ENCODE measurements around the gene OR56A3.
"Not testable (repeated sequence)": the region's sequence is repeated elsewhere in the genome, so short reads cannot be mapped to it uniquely, and the experiment has no call there.

OR56A3 gene, protein sequence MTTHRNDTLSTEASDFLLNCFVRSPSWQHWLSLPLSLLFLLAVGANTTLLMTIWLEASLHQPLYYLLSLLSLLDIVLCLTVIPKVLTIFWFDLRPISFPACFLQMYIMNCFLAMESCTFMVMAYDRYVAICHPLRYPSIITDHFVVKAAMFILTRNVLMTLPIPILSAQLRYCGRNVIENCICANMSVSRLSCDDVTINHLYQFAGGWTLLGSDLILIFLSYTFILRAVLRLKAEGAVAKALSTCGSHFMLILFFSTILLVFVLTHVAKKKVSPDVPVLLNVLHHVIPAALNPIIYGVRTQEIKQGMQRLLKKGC

DNA sequence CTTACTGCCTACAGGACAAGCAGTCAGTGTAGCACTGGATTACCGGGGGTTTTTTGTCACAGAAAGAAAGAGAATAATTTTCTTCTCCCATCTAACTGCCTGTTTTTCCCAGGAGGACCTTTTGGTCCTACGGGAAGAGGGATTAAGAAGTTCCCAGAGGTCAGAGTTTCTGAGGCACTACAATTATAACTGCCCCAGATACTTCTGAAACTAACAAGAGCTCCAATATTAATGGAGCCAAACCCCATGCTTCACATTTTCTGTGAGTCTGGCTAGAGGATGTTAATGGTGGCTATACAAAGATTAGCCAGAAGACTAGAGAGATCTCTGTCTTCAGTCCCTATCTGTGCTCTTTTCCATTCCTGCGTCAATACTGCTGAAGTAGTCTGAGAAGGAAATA lies at the start of gene OR56A3:
OR56A3 (plus strand) TSS at position 301 of the 400 bp plus-strand sequence. CDS start 5,096 bp downstream, outside the sequence.
- DNase-seq = no peak

DNA sequence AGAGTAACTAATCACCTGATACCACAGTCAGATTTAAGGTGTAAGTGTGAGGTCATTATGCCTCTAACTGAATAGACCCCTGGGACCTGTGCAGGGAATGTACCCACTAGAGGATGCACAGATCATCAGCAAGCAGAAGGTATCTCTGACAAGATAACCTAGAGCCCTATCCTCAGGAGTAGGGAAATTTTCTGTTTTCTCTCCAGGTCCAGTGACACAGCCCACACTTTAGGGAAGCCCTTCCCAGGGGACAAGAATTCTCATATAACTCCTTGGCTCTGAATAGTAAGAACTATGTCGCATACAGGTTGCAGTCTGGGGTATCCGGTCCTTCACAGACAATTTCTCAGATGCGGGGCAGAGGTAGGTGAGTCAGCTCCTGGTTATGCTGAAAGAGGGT lies 49.1 kb upstream of the OR56A3 start, which contains the start of gene OR52E5:
OR52E5 (plus strand) TSS at position 301 of the 400 bp plus-strand sequence. CDS start 7,569 bp downstream, outside the sequence.
- DNase-seq = no peak

DNA sequence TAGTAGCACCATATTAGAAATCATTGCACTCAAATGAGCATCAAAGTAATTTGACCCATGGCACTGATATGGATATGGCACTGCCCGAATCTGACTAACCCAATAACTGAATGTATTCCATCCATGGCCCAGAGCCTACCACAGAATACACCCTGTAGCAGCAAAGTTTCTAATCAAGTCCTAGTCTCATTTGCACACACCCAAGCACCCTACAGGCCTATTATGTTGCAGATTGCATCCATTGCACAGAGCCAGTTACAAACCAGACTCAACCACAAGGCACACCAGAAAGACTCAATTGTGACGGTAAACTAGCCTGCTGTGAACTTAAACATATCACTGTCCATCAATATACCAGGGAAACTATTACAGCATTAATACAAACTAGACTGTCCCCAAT lies 42.5 kb upstream of the OR56A3 start:
- DNase-seq = no peak

DNA sequence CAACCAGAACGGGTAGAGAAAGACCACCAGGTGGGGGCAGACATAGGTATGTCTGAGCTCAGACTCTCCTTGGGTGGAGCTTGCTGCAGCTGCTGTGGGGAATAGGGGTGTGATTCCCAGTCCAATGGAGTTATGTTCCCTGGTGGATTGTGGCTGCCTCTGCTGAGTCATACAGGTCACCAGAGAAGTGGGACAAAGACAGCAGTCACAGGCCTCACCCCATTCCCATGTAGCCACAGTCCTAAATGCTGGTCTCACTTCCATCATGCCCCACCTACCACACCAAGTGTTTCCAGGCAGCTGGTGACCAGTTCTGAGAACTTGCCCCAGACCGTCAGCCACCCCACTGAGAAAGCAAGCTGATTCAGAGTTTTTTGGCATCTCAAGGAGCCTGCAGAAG lies 31.5 kb upstream of the OR56A3 start:
- no peak for DNase-seq

DNA sequence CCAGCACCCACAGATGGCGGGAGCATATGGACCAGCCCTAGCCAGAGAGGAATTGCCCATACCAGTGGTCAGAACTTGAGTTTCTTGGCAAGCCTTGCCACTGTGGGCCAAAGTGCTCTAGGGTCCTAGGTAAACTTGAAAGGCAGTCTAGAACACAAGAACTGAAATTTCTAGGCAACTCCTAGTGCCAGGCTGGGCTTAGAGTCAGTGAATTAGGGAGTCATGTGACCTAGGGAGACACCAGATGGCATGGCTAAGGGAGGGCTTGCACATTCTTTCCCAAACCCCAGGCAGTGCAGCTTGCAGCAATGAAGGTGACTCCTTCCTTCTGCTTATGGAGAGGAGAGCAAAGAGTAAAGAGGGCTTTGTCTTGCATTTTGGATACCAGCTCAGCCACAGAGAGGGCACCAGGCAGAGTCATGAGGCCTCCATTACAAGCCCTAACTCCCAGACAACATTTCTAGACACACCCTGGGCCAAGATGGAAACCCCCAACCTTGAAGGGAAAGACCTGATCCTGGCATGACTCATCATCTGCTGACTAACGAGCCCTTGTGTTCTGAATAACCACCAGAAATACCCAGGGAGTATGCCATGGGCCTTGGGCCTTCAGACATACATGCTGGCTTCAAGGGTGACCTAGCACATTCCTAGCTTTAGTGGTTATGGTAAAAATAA lies 19.2 kb upstream of the OR56A3 start:
- DNase-seq = no peak

DNA sequence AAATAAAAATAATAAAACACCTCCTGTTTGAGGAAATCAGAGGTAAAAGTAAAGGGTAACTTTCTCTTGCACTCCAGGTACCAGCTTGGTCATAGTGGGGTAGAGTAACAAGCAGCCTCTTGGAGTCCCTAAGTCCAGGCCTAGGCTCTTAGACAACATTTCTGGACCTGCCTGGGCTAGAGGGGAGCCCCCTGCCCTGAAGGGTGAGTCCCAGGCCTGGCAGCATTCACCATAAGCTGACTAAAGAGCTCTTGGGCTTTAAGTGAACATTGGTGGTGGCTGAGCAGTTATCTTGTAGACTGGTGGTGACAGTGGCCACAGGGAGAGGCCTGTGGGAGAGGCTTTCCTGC lies 18.6 kb upstream of the OR56A3 start:
- no peak for DNase-seq

DNA sequence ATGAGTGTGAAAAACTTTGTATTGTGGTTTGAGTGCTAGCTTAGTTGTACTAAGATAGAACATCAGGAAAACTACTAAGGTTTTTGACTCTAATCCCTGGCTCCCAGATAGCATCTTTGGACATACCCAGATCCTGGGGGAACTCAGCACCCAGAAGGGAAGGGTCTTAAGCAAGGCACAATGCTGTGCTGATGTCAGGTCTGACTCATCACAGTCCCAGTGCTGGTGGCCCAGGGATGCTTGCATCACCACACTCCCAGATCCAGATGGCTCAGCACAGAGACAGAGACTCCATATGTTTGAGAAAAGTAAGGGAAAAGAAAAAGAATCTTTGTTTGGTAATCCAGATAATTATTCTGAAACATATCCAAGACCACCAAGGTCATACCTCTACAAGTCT lies 18.3 kb upstream of the OR56A3 start:
- DNase-seq = no peak

DNA sequence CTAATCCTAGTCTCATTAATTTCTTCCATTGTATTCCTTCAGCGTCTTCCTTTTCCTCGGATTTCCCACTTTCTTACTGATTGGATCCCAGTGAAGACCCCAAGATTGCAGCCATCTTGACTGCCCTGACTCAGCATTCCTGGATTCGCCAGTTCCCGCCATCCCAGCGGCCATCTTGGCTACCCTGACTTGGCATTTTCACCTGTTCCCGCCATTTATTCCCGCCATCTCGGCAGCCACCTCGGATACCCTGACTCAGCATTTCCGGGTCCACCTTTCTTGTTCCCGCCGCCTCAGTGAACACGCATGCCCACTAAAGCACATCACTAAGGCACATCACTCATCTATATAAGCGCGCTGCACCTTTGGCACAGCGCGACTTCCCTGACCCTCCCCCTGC lies 13.8 kb upstream of the OR56A3 start:
- no peak for DNase-seq

DNA sequence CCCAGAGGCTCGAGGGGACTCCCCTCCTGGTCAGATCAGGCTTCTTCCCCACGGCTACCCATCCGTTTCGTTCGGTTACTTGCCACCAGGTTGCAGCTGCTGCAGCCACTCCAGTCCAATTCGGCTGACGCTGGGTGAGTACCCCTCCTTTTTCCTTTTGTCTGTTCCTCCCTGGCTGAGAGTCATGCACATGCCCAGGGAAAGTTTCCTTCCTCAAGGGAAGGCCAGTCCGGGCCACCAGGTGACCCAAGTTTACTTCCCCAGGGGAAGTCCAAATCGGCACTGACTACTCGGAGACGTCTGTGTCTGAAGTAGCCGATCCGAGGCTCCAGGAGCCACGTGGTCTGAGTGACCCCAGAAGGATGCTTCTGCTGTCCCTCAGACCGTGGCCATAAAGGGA lies 13.2 kb upstream of the OR56A3 start:
- no peak for DNase-seq

DNA sequence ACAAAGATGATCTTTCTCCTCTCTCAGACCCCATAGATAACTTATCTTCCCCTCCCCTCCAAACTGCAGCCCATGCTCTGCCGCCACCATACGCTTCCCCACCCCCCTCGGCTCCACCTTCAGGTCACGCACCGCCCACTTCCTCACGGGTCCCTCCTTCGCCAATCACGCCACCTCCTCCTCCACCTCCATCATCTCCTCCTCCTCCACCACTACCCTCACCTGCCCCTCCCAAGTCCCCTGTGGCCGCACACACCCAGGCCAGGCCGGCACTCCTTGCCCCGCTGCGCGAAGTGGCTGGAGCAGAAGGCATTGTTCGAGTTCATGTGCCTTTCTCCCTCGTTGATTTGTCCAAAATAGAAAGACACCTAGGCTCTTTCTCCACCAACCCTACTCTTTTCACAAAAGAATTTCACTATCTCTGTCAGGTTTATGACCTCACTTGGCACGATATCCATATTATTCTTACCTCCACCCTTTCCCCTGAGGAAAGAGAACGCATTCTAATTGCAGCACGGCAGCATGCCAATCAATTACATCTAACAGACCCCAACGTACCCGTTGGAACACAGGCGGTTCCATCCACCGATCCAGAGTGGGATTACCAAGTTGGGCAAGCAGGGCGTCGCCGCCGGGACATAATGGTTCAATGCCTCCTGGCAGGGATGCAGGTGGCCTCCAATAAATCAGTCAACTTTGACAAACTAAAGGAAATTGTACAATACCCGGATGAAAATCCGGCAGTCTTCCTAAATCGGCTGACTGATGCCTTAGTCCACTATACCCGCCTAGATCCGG lies 12.3 kb upstream of the OR56A3 start:
- no peak for DNase-seq

DNA sequence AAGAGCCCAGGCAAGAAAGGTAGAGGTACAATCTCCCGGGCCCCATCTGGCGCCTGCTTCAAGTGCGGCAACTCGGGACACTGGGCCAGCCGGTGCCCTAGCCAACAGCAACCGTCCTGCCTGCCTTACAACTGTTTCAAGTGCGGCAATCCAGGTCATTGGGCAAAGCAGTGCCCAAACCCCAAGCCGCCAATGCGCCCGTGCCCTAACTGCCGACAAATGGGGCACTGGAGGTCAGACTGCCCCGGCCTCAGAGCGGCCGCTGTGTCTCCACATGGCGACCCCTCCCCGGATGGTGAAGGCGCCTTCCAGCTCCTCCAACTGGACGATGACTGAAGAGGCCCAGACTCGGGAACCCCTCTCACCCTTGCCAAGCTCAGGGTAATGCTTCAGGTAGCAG lies 11.4 kb upstream of the OR56A3 start:
- DNase-seq = no peak

DNA sequence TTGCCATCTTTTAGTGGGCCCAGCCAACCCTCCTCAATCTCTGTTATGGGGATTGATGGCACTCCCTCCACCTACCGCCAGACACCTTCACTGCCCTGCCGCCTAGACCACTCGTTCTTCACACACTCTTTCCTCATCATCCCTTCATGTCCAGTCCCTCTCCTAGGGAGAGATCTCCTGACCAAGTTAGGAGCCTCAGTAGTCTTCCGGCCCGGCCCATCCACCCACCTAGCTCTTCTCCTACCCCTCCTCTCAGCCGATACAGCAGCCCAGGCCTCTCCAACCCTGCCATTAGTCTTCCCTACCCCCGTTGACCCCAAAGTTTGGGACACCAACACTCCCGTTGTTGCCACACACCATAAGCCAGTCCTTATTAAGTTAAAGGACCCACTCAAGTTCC lies 11.0 kb upstream of the OR56A3 start:
- DNase-seq = no peak

DNA sequence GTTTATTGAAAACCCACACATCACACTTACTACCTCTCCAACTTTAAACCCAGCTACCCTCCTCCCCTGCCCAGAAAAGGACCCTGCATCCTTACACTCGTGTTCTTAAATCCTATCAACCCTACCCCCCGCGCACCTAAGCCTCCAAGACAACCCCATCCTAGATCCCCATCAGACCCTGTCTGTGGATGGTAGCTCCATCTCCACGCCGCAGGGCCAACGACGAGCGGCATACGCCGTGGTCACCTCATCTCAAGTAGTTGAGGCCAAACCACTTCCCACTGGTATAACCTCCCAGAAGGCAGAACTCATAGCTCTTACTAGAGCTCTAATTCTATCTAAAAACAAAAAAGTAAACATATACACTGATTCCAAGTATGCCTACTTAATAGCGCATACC lies 9.4 kb upstream of the OR56A3 start:
- no peak for DNase-seq

DNA sequence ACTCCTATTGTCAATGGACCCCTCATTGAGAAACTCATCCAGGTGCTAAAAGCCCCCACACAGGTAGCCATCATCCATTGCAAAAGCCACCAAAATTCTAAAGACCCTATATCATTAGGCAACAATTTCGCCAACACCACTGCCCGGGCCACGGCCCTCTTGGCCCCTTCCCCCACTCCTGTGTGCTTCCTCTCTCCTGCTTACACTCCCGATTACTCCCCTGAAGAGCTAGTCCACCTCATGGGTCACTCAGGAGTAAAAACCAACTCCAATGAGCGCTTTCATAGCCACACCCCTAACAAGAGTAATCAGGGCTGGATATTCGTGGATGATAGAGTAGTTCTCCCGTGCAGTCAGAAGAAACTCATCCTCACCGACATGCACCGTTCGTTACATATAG lies 8.9 kb upstream of the OR56A3 start:
- no peak for DNase-seq

DNA sequence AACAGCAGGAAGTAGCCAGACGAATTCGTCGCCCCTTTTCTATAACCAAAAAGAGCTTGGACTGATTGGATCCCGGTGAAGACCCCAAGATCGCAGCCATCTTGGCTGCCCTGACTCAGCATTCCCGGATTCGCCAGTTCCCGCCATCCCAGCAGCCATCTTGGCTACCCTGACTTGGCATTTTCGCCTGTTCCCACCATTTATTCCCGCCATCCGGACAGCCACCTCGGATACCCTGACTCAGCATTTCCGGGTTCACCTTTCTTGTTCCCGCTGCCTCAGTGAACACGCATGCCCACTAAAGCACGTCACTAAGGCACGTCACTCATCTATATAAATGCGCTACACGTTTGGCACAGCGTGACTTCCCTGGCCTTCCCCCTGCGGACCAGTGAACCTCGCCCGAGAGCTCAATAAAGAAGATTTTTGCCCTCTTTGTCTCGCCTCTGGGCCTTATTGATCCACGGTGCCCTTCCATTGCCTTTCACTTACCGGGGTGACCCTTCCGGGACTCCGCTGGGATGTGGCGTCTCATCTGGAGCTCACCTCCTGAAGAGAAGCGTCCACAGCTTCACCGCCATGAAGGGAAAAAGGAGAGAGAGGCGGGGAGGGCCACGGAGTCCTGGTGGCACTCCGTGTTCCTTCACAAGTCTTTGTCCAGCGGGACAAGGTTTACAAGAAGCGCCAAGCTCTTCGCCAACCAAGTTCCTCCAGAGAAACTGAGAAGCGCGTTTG lies 4.0 kb upstream of the OR56A3 start:
- no peak for DNase-seq

DNA sequence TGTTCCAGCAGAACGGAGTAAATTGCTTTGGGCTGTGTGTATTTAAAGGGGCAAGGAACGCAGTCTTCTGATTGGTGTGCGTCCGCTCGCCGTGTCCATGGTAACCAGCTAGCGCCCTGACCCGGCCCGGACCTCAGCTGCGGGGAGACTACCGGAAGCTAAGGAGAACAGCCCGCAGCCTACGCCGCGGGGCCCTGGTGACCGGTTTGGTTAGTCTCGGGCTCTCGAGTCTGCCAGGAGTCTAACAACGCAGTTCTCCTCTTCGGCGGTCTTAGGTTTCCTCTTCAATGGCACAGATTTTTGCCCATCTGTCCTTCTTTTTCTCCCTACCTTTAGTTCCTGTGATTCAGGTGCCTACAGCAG lies 3.5 kb upstream of the OR56A3 start:
- no peak for DNase-seq

DNA sequence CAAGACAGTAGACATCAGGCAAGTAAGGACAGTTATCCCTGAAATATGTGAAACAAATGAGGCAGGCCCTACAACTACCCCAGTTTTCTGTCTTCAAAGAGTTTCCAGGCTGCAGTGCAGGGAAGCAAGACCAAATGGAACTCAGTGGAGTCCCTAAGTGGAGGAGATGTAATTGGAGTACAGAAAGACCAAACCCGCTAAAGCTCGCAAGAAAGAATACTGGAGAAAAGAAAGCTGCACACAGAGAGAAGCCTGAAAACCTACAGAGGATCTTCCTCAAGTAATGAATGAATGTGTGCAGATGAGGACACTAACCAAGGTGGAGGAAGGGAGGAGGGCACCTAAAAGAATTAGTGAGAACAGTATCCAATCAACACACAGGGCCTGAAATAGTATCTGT lies 1.3 kb upstream of the OR56A3 start:
- no peak for DNase-seq

DNA sequence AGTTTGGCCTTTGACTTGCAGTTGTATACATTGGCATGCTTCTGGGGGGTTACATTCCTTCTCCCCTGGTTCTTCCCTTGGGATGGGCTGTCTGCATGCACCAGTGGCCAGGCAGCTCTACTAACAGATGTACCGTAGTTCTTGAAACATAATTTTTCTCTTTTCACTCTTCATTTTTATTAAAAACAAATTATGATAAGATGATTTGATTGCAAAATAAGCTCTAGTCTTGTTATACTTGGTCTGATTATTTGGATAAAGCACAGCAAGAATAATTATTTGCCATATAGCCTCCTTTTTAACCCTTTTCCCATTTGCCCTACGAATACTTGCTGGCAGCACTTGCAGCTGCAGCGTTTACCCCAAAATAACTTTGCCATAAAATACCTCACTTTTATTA lies 13.5 kb downstream of the OR56A3 start:
- no peak for DNase-seq

DNA sequence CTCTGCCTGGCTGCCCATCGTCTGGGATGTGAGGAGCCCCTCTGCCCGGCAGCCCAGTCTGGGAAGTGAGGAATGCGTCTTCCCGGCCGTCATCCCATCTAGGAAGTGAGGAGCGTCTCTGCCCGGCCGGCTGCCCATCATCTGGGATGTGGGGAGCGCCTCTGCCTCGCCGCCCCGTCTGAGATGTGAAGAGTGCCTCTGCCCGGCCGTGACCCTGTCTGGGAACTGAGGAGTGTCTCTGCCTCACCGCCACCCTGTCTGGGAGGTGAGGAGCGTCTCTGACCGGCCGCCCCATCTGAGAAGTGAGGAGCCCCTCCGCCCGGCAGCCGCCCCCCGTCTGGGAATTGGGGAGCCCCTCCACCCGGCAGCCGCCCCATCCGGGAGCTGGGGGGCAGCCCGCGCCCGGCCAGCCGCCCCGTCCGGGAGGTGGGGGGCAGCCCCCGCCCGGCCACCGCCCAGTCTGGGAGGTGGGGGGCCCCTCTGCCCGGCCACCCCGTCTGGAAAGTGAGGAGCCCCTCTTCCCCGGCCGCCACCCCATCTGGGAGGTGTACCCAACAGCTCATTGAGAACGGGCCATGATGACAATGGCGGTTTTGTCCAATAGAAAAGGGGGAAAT lies 18.8 kb downstream of the OR56A3 start:
- not testable (repeated sequence) for DNase-seq

DNA sequence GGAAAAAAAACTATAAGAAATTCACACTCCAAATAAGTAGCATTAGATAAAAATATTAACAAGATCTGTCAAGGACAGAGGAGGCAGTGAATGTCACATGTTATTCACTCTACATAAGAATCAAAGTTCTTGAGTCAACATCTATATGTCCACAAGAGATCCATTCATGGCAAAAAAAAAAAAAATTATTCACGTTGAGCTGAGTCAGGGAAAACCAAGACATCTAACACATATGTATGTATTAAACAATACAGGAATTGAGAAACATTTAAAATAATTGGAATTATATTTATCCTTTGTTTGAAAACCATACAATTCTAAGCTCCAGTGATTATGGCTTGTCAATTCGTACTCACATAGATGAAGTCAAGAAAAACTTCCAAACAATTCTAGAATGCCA lies 24.9 kb downstream of the OR56A3 start:
- no peak for DNase-seq

DNA sequence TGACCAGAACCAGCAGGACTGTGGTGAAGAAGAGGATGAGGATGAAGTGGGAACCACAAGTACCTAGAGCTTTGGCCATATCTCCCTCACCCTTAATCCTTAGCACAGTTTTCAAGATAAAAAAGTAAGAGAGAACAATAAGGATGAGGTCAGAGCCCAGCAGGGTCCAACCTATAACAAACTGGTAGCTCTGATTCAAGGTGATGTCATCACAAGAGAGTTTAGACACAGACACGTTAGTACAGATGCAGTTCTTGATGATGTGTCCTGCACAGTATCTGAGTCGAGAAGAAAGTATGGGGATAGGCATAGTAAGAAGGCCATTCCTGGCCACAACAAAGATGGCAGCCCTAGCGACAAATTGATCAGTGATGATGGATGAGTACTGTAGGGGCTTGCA lies 25.7 kb downstream of the OR56A3 start:
- DNase-seq = no peak

DNA sequence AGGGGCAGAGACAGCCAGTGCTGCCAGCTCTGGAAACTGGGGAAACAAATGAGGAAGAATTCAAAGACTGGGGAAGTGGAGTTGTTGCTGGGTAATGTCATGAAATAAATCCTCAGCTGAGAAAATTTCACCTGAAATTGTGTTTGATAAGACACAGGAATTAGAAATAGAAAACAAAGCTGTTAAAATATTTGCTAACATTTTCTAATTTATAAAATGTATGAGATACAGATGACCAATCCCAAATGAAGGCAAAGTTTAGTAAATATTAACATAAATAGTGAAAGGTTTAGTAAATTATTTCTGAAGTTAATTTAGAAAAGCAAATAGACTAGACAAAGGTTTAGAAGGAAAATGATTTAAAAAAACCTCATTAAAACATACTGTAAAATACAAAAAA lies 26.3 kb downstream of the OR56A3 start, which contains the start of gene OR56A5:
OR56A5 (minus strand) TSS at position 101 of the 400 bp plus-strand sequence; CDS start at position 101, 0 bp downstream.
- DNase-seq = no peak

DNA sequence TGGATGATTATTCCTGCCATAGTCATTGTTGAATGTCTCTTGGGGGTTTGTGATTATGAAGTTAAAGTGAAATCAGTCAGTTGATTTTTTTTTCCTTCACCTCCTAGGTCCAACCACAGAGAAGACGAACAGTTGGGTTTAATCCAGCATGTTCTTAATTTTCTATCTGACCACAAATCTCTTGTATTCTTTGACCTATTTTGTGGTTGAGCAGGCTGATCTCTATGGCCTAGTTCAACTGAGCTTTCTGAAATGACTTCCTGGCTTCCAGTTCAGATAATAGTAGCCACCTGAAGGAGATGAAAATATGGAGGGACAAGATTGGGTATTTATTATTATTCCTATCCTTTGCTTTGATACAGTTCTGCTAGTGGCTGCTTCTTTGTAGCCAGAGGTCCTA lies 31.5 kb downstream of the OR56A3 start:
- no peak for DNase-seq

Data from femur (tissue), 1 donor.